DOHH2 (cell line): ENCODE results near the gene ID2.

Source experiments
- H3F3A ChIP-seq: fragments of 200-600 bp; sonication (generic), shearing (Covaris generic); 2 replicates; pipeline ENCODE4 v1.6.0; 2016; ENCODE audit warnings: antibody characterized with exemption, mild to moderate bottlenecking; ENCODE audit not compliant: control insufficient read depth, insufficient read depth
- H3K27ac ChIP-seq: fragments of 200-600 bp; sonication (generic); 2 replicates; pipeline ENCODE4 v1.5.1; 2014; ENCODE audit warnings: low read depth, mild to moderate bottlenecking, low read length, moderate library complexity
- H3K27me3 ChIP-seq: fragments of 200-600 bp; sonication (generic); 2 replicates; pipeline ENCODE4 v1.6.1; 2014; ENCODE audit warnings: mild to moderate bottlenecking, low read length, mixed read lengths; ENCODE audit not compliant: control insufficient read depth
- H3K36me3 ChIP-seq: fragments of 200-600 bp; sonication (generic); 2 replicates; pipeline ENCODE4 v1.6.1; 2014; ENCODE audit warnings: mild to moderate bottlenecking, low read length, moderate library complexity, mixed read lengths; ENCODE audit not compliant: control insufficient read depth
- H3K4me1 ChIP-seq: fragments of 200-600 bp; sonication (generic); 2 replicates; pipeline ENCODE4 v1.6.1; 2014; ENCODE audit warnings: mild to moderate bottlenecking, low read length, mixed read lengths; ENCODE audit not compliant: control insufficient read depth
- H3K4me2 ChIP-seq: fragments of 200-600 bp; sonication (generic); 2 replicates; pipeline ENCODE4 v1.6.0; 2014; ENCODE audit warnings: mild to moderate bottlenecking, low read length, moderate library complexity
- H3K4me3 ChIP-seq: fragments of 200-600 bp; sonication (generic); 2 replicates; pipeline ENCODE4 v1.5.1; 2014; ENCODE audit warnings: mild to moderate bottlenecking, low read length, mixed read lengths
- H3K79me2 ChIP-seq: fragments of 200-600 bp; sonication (generic); 2 replicates; pipeline ENCODE4 v1.6.1; 2014; ENCODE audit warnings: mild to moderate bottlenecking, low read length, mixed read lengths; ENCODE audit not compliant: control insufficient read depth
- H3K9me2 ChIP-seq: fragments of 200-600 bp; sonication (generic); replicated peaks from 2 replicates; pipeline ENCODE4 v1.6.1; 2014; ENCODE audit warnings: mild to moderate bottlenecking, low read length, mixed read lengths; ENCODE audit not compliant: control insufficient read depth
- H3K9me3 ChIP-seq: fragments of 200-600 bp; sonication (generic); 2 replicates; pipeline ENCODE4 v1.6.1; 2014; ENCODE audit warnings: antibody characterized with exemption, low read length, mixed read lengths; ENCODE audit not compliant: control insufficient read depth, insufficient read depth
- H4K20me1 ChIP-seq: fragments of 200-600 bp; sonication (generic); 2 replicates; pipeline ENCODE4 v1.6.0; 2014; ENCODE audit warnings: low read depth, mild to moderate bottlenecking, antibody characterized with exemption, low read length, moderate library complexity; ENCODE audit not compliant: control insufficient read depth, insufficient read depth
- CTCF ChIP-seq: fragments of 200-600 bp; sonication (generic); IDR thresholded peaks from one replicate; pipeline ENCODE4 v1.5.1; 2014; ENCODE audit warnings: antibody characterized with exemption, mild to moderate bottlenecking, low read depth, low read length; ENCODE audit not compliant: poor library complexity, severe bottlenecking
- EZH2phosphoT487 ChIP-seq: fragments of 200-600 bp; sonication (generic); IDR thresholded peaks from 2 replicates; pipeline ENCODE4 v1.6.1; 2017; ENCODE audit warnings: borderline replicate concordance, mild to moderate bottlenecking, antibody characterized with exemption, low read length, moderate library complexity, mixed read lengths

ID2 gene

GRCh38 chr2:8640498-8640897 is 41.4 kb upstream of the ID2 start:
- Histone ChIP-seq H3K36me3 (no peaks in the 10 kb centered on the region), H3K4me3 (no peak overlapping the region), H4K20me1 (no peaks in the 10 kb centered on the region), H3K79me2 (no peaks in the 10 kb centered on the region), H3K4me2 (no peak overlapping the region), H3K27ac (no peak overlapping the region), H3K27me3 (no peaks in the 10 kb centered on the region), H3F3A (no peaks in the 10 kb centered on the region), H3K9me3 (no peaks in the 10 kb centered on the region), H3K4me1 (no peaks in the 10 kb centered on the region), H3K9me2 (no peaks in the 10 kb centered on the region)
- TF ChIP-seq EZH2phosphoT487 (no peak), CTCF (no peak)

GRCh38 chr2:8641301-8641965 is 40.4 kb upstream of the ID2 start:
- Histone ChIP-seq H3K4me2 (no peak overlapping the region), H3K27ac (no peak overlapping the region)

GRCh38 chr2:8642366-8643068 is 39.3 kb upstream of the ID2 start:
- Histone ChIP-seq H3F3A (no peaks in the 10 kb centered on the region), H3K4me3 (no peak overlapping the region), H3K9me2 (no peaks in the 10 kb centered on the region), H3K36me3 (no peaks in the 10 kb centered on the region), H3K27me3 (no peaks in the 10 kb centered on the region), H3K9me3 (peaks cover 17% of the 10 kb centered on the region), H3K79me2 (no peaks in the 10 kb centered on the region), H3K27ac (no peak overlapping the region), H4K20me1 (no peaks in the 10 kb centered on the region), H3K4me2 (no peak overlapping the region), H3K4me1 (no peaks in the 10 kb centered on the region)
- TF ChIP-seq CTCF (no peak), EZH2phosphoT487 (no peak)

More at GRCh38 chr2:8641301-8641965, 40.4 kb upstream of the ID2 start:
- no peaks in the 10 kb centered on the region for H3K36me3 ChIP-seq
- no peaks in the 10 kb centered on the region for H3K9me2 ChIP-seq
- no peak for TF ChIP-seq CTCF
- TF ChIP-seq EZH2phosphoT487, result no peak
- no peaks in the 10 kb centered on the region for H3K4me1 ChIP-seq
- H3K27me3 ChIP-seq, result no peaks in the 10 kb centered on the region
- no peaks in the 10 kb centered on the region for H4K20me1 ChIP-seq
- no peaks in the 10 kb centered on the region for H3K79me2 ChIP-seq
- no peaks in the 10 kb centered on the region for H3F3A ChIP-seq
- H3K4me3 ChIP-seq, result no peak overlapping the region
- H3K9me3 ChIP-seq, result peaks cover 6% of the 10 kb centered on the region; the same call in 1 of the 2 replicates
